ENCODE data around the gene SARM1.

The SARM1 gene

GRCh38 chr17:28369684-28370034, 1.8 kb upstream of the SARM1 start:
- DNase-seq: no peak

- DNase-seq: no peak
These were observed 1.3 kb upstream of the SARM1 start, which contains the start of gene VTN for GRCh38 chr17:28370035-28370743. Gene VTN, minus strand, starts transcription at chr17:28370307. Its CDS starts 104 bp downstream, at chr17:28370203.

- no peak for DNase-seq
These were observed 770 bp upstream of the SARM1 start for GRCh38 chr17:28370744-28371103.

- peak; percentile 25 for DNase-seq
These were observed 880 bp downstream of the SARM1 start for GRCh38 chr17:28372203-28372944.

- no peak for DNase-seq
These were observed 1.4 kb downstream of the SARM1 start for GRCh38 chr17:28372945-28373274.

GRCh38 chr17:28379814-28380801, 8.6 kb downstream of the SARM1 start:
- DNase-seq: no peak

GRCh38 chr17:28381141-28381825, 9.8 kb downstream of the SARM1 start:
- peak; percentile 18 for DNase-seq

GRCh38 chr17:28384281-28385036, 13.0 kb downstream of the SARM1 start:
- peak; percentile 67 for DNase-seq

- DNase-seq: no peak
These were observed 13.5 kb downstream of the SARM1 start for GRCh38 chr17:28385037-28385400.

GRCh38 chr17:28385406-28385805, 13.9 kb downstream of the SARM1 start:
- no peak for DNase-seq

GRCh38 chr17:28386391-28386790, 14.9 kb downstream of the SARM1 start:
- no peak for DNase-seq

GRCh38 chr17:28388106-28388505, 16.6 kb downstream of the SARM1 start:
- no peak for DNase-seq

- no peak for DNase-seq
These were observed 18.6 kb downstream of the SARM1 start for GRCh38 chr17:28390141-28390540.

GRCh38 chr17:28390563-28390962, 19.1 kb downstream of the SARM1 start:
- DNase-seq: no peak

GRCh38 chr17:28390984-28391383, 19.5 kb downstream of the SARM1 start:
- no peak for DNase-seq

- DNase-seq: no peak
These were observed 19.9 kb downstream of the SARM1 start for GRCh38 chr17:28391401-28391800.

- DNase-seq: no peak
These were observed 21.0 kb downstream of the SARM1 start for GRCh38 chr17:28392491-28392890.

- no peak for DNase-seq
These were observed 23.0 kb downstream of the SARM1 start for GRCh38 chr17:28394337-28395116.

GRCh38 chr17:28395426-28395825, 23.9 kb downstream of the SARM1 start:
- no peak for DNase-seq

- DNase-seq: no peak
These were observed 24.5 kb downstream of the SARM1 start for GRCh38 chr17:28395968-28396367.

- DNase-seq: no peak
These were observed 25.2 kb downstream of the SARM1 start for GRCh38 chr17:28396635-28397239.
